Chondrocyte (in vitro differentiated cells): ENCODE results near the gene GFRA1. TPM values are rescaled to one million over a fixed set of nuclear protein-coding genes. Genes with fewer than 3 reads are reported as not detected.

ENCODE experiments used
- DNase-seq: peaks from one replicate; pipeline ENCODE4 v3.0.0; 2021; ENCODE audit warnings: mixed read lengths, low spot score
- H3K27ac Mint-ChIP-seq: one replicate; pipeline ENCODE4 v1.8.0; 2021; ENCODE audit warnings: mild to moderate bottlenecking, moderate library complexity, mixed read lengths; ENCODE audit not compliant: unreplicated experiment
- H3K27me3 Mint-ChIP-seq: 2 replicates; pipeline ENCODE4 v1.8.0; 2021; ENCODE audit warnings: low read depth, mixed read lengths
- H3K36me3 Mint-ChIP-seq: 2 replicates; pipeline ENCODE4 v1.8.0; 2021; ENCODE audit warnings: low read depth, mixed read lengths
- H3K4me1 Mint-ChIP-seq: 2 replicates; pipeline ENCODE4 v1.8.0; 2021; ENCODE audit warnings: low read depth, mild to moderate bottlenecking, mixed read lengths
- H3K4me3 Mint-ChIP-seq: one replicate; pipeline ENCODE4 v1.8.0; 2021; ENCODE audit warnings: mild to moderate bottlenecking, moderate library complexity, mixed read lengths; ENCODE audit not compliant: unreplicated experiment
- H3K9me3 Mint-ChIP-seq: 2 replicates; pipeline ENCODE4 v1.8.0; 2021; ENCODE audit warnings: low read depth, mixed read lengths
- total RNA-seq: library from RNA; stranded (reverse); gene quantifications from 3 replicates; pipeline ENCODE4 v1.2.1, GENCODE V29; 2021
- TF ChIP-seq, protein P1 (sequence below): fragments of 200-600 bp; sonication (generic); IDR thresholded peaks from 2 replicates; pipeline ENCODE4 v1.5.0; 2021; ENCODE audit warnings: antibody characterized with exemption, mild to moderate bottlenecking, moderate library complexity

Gene GFRA1
- total RNA-seq, 1 donor from 2014 or later: 79.7 TPM

DNA sequence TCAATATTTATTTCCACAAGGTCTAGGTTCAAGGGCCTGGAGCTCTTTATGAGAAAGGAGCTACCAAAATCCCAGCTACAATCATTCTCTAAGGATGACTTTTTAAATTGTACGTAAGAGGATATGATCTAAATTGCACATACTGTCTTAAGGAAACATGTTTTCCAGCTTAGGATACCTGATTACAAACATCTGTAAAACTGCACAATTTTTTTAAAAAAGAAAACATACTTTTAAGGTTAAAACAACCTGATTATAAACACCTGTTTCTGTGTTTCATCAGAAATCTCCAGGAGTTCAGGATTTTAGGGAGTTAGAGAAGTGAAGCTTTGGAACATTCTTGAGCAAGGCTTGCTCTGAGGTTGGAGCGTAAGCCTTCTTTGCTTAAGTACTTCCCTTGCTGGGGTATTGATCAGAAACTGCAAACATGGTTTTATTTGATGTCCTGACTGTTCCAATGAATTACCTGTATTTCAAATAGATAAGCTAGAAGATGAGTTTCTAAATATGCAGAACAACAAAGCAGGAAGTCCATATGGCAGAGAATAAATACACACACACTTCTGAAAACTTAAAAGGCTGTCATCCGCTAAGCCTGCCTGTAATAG lies 248.6 kb downstream of the GFRA1 start:
- H3K4me3 Mint-ChIP-seq: no peak overlapping the region
- H3K27me3 Mint-ChIP-seq: no peaks in the 10 kb centered on the region
- H3K27ac Mint-ChIP-seq: no peak overlapping the region
- no peaks in the 10 kb centered on the region for H3K4me1 Mint-ChIP-seq
- H3K36me3 Mint-ChIP-seq: no peaks in the 10 kb centered on the region
- TF ChIP-seq, protein P1, sequence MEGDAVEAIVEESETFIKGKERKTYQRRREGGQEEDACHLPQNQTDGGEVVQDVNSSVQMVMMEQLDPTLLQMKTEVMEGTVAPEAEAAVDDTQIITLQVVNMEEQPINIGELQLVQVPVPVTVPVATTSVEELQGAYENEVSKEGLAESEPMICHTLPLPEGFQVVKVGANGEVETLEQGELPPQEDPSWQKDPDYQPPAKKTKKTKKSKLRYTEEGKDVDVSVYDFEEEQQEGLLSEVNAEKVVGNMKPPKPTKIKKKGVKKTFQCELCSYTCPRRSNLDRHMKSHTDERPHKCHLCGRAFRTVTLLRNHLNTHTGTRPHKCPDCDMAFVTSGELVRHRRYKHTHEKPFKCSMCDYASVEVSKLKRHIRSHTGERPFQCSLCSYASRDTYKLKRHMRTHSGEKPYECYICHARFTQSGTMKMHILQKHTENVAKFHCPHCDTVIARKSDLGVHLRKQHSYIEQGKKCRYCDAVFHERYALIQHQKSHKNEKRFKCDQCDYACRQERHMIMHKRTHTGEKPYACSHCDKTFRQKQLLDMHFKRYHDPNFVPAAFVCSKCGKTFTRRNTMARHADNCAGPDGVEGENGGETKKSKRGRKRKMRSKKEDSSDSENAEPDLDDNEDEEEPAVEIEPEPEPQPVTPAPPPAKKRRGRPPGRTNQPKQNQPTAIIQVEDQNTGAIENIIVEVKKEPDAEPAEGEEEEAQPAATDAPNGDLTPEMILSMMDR: no peak
- H3K9me3 Mint-ChIP-seq: peaks cover 14% of the 10 kb centered on the region
- no peak for DNase-seq

DNA sequence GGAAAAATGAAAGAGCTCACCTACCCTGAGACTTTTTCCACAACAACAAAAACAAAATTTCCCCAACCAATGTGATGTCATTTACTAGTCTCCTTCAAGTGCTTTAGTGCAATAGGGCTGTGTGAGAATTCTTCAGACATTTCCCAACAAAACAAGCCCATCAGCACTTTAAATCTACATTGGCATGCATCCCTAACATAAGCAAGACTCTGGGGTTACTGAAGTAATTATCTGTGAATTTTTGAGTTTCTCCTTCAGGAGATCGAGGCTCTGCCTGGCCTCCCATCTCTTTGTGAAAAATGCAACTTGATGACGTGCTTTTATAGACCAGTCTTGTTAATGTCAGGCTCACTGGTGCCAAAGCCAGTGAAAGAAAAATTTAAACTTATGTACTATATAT lies 255.6 kb downstream of the GFRA1 start:
- peaks cover 1% of the 10 kb centered on the region for H3K36me3 Mint-ChIP-seq
- H3K4me3 Mint-ChIP-seq: no peak overlapping the region
- TF ChIP-seq, protein P1: no peak
- no peak for DNase-seq
- peaks cover 9% of the 10 kb centered on the region for H3K4me1 Mint-ChIP-seq
- peaks cover 21% of the 10 kb centered on the region for H3K9me3 Mint-ChIP-seq
- H3K27ac Mint-ChIP-seq: no peak overlapping the region
- H3K27me3 Mint-ChIP-seq: no peaks in the 10 kb centered on the region

DNA sequence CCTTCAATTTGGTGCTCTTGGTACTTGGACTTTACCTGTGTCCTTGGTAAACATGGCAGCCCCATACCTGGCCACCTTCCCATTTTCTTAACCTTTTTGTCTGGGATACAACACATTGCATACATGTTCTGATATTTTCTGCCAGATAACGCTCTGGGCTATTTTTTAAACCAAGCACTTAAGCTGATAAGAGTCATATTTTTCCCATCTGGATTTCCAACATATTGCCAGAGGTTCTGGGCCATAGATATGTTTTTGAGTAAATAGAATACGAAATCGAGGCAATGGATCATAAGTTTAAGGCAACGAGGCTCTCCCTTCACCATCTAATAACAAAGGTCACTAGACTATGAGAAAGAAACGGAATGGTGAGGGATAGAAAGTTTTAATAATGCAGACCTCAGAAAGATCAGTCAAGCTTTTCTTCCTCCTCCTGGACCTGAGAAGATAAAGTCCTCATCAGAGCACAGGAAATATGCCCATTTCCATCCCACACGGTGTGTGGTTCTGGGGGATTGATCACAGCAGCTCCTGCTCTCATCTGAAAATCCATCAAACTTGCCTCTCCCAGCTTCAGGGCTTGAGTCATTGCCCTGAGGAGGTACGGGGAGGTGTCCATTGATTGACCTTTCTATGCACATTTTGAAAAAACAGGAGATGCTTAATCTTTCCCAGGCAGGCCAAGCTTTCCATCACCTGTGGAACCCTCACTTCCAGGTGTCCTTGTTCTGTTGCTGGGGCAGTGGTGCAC lies 257.2 kb downstream of the GFRA1 start:
- H3K27ac Mint-ChIP-seq: no peak overlapping the region
- no peak for DNase-seq
- H3K36me3 Mint-ChIP-seq: peaks cover 1% of the 10 kb centered on the region
- H3K4me3 Mint-ChIP-seq: no peak overlapping the region
- H3K27me3 Mint-ChIP-seq: no peaks in the 10 kb centered on the region
- TF ChIP-seq, protein P1: no peak
- H3K4me1 Mint-ChIP-seq: peaks cover 9% of the 10 kb centered on the region
- peaks cover 13% of the 10 kb centered on the region for H3K9me3 Mint-ChIP-seq

DNA sequence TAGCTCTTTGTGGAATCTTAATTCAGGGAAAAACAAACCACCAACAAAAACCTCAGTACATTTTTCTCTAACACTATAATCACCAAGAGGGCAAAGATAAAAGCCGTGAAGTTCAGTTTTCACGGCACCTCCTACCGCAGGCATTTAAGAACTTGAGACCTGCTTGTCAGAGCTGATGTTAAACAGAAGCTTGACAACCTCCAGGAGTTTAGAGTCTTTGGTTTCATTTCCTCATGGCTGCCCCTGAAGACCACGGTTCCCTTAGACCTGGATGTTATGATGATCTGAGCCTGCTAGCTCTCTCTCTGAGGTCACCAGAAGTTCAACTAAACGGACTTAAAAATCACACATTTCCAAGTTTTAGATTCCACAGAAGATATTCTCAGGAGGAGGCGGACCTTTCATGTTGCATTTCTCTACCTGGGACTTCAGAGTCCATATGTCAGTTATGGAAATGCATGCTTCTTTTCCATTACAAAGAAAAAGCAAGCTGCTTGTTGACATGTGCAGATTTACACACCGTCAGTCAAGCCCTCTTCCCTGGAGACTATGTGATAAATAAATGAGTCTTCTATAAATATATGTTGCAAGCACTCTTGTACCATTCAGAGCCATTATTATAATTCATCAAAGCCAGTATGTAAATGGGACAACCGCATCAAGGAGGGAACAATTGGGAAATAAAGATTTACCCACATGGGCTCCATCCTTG lies 258.0 kb downstream of the GFRA1 start:
- H3K4me1 Mint-ChIP-seq: peaks cover 9% of the 10 kb centered on the region
- no peak for DNase-seq
- H3K4me3 Mint-ChIP-seq: no peak overlapping the region
- peaks cover 1% of the 10 kb centered on the region for H3K36me3 Mint-ChIP-seq
- peaks cover 9% of the 10 kb centered on the region for H3K9me3 Mint-ChIP-seq
- H3K27ac Mint-ChIP-seq: no peak overlapping the region
- no peaks in the 10 kb centered on the region for H3K27me3 Mint-ChIP-seq
- TF ChIP-seq, protein P1: no peak

DNA sequence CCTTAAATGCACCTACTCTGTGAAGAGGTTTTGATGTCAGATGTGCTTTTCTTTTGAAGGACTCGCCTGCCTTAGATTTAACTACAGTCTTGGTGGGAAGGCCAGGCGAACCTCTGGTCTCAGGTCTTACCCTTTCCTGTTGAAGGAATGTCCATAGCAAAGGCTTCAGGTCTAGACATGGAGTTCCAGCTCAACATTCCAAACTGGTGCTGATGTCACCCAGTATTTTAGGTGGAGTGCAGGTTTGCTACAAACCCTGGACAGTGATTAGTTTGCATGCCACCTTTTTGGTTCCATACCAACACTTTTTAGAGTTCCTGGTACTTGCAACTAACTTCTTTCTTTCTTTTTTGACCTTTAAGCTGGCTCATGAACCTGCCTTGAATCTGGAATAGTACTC lies 258.7 kb downstream of the GFRA1 start:
- peaks cover 13% of the 10 kb centered on the region for H3K9me3 Mint-ChIP-seq
- TF ChIP-seq, protein P1: no peak
- no peak overlapping the region for H3K4me3 Mint-ChIP-seq
- H3K36me3 Mint-ChIP-seq: peaks cover 1% of the 10 kb centered on the region
- no peak for DNase-seq
- H3K27ac Mint-ChIP-seq: no peak overlapping the region
- H3K4me1 Mint-ChIP-seq: peaks cover 9% of the 10 kb centered on the region
- no peaks in the 10 kb centered on the region for H3K27me3 Mint-ChIP-seq
